Keratinocyte (primary cell): Measurements from ENCODE around the gene CENPF. TPM values are rescaled to one million over a fixed set of nuclear protein-coding genes. Genes with fewer than 3 reads are reported as not detected.

Experiments
- DNase-seq: peaks from one replicate; pipeline ENCODE4 v3.0.0-alpha.2; 2011; ENCODE audit warnings: low read depth, missing footprints, low spot score
- FAIRE-seq: peaks from 2 replicates; lab custom pipeline; 2011; peaks lifted over from hg19 to GRCh38; lab: Jason Lieb, UNC
- H2AFZ ChIP-seq: 2 replicates; pipeline ENCODE4 v1.6.0; 2012; ENCODE audit warnings: low read length, control low read depth, inconsistent platforms; ENCODE audit not compliant: control insufficient read depth
- H3K27ac ChIP-seq: 2 replicates; pipeline ENCODE4 v1.5.1; 2011; ENCODE audit warnings: low read length; ENCODE audit not compliant: control insufficient read depth, insufficient read depth
- H3K27me3 ChIP-seq: 3 replicates; pipeline ENCODE4 v1.6.0; 2011; ENCODE audit warnings: low read length; ENCODE audit not compliant: control insufficient read depth, insufficient read depth; ENCODE audit errors: extremely low read depth
- H3K36me3 ChIP-seq, 2 experiments: 2 replicates in 1 of 2; 3 replicates in 1 of 2; pipeline ENCODE4 v1.5.1; 2011; ENCODE audit warnings: low read length in 2 of 2, mild to moderate bottlenecking in 1 of 2; ENCODE audit not compliant: control insufficient read depth in 2 of 2, insufficient read depth in 2 of 2; ENCODE audit errors: extremely low read depth in 1 of 2
- H3K4me1 ChIP-seq: 3 replicates; pipeline ENCODE4 v1.5.1; 2011; ENCODE audit warnings: low read length; ENCODE audit not compliant: control insufficient read depth, insufficient read depth; ENCODE audit errors: extremely low read depth
- H3K4me2 ChIP-seq: 3 replicates; pipeline ENCODE4 v1.6.0; 2011; ENCODE audit warnings: low read depth, low read length; ENCODE audit not compliant: control insufficient read depth, insufficient read depth; ENCODE audit errors: extremely low read depth
- H3K4me3 ChIP-seq, 3 experiments: fragments of 200-600 bp in 1 of 3; sonication (generic) in 1 of 3; 2 replicates in 2 of 3; 3 replicates in 1 of 3; pipeline ENCODE4 v1.5.1; 2011 to 2016; ENCODE audit warnings: low read length in 3 of 3, mild to moderate bottlenecking in 3 of 3, control low read depth in 2 of 3, inconsistent platforms in 1 of 3, low read depth in 1 of 3, mixed read lengths in 1 of 3, mixed run types in 1 of 3, moderate library complexity in 1 of 3; ENCODE audit not compliant: control insufficient read depth in 2 of 3, insufficient read depth in 2 of 3; ENCODE audit errors: extremely low read depth in 1 of 3
- H3K79me2 ChIP-seq: 2 replicates; pipeline ENCODE4 v1.6.0; 2012; ENCODE audit warnings: low read length; ENCODE audit not compliant: control insufficient read depth, insufficient read depth
- H3K9ac ChIP-seq: 3 replicates; pipeline ENCODE4 v1.6.0; 2011; ENCODE audit warnings: low read length; ENCODE audit not compliant: control insufficient read depth, insufficient read depth; ENCODE audit errors: extremely low read depth
- H3K9me1 ChIP-seq: 3 replicates; pipeline ENCODE4 v1.6.0; 2011; ENCODE audit warnings: low read length; ENCODE audit not compliant: control insufficient read depth, insufficient read depth; ENCODE audit errors: extremely low read depth
- H3K9me3 ChIP-seq: 2 replicates; pipeline ENCODE4 v1.5.1; 2012; ENCODE audit warnings: low read depth, low read length; ENCODE audit not compliant: control insufficient read depth
- H4K20me1 ChIP-seq: 3 replicates; pipeline ENCODE4 v1.6.0; 2011; ENCODE audit warnings: low read length; ENCODE audit not compliant: control insufficient read depth, insufficient read depth; ENCODE audit errors: extremely low read depth
- CTCF ChIP-seq, 3 experiments: IDR thresholded peaks in 1 of 3; conservative IDR thresholded peaks in 1 of 3; optimal IDR thresholded peaks in 1 of 3; 2 replicates in 2 of 3; 3 replicates in 1 of 3; pipeline versions ENCODE3 to v1.5.1; 2011; ENCODE audit warnings: low read length in 3 of 3, mild to moderate bottlenecking in 3 of 3, moderate library complexity in 2 of 3, control low read depth in 1 of 3, inconsistent platforms in 1 of 3; ENCODE audit not compliant: insufficient read depth in 2 of 3; ENCODE audit errors: extremely low read depth in 1 of 3
- EZH2 ChIP-seq: IDR thresholded peaks from one replicate; pipeline ENCODE4 v1.6.1; 2012; ENCODE audit warnings: inconsistent platforms, mild to moderate bottlenecking, low read length, moderate library complexity
- dilution Hi-C: fragments of 300-500 bp; cut with MboI; formaldehyde crosslinking; loops from one replicate; pipeline ENCODE4 v1.7.0; 2020; ENCODE audit warnings: low sequenced_read_pairs; ENCODE audit not compliant: extremely low pct_ligation_motif_present
- polyA plus RNA-seq, 5 experiments: library from polyadenylated mRNA; depleted of rRNA in 3 of 5; stranded (reverse) in 3 of 5; stranded (forward) in 1 of 5; unstranded in 1 of 5; fragments of >200 nt; gene quantifications; 1 replicate in 1 of 5; 2 replicates in 3 of 5; 3 replicates in 1 of 5; pipeline versions ENCODE4 v1.2.1 to v1.2.3, GENCODE V29; 2011 to 2012; ENCODE audit warnings: missing spikeins in 2 of 5, low read depth in 1 of 5, low replicate concordance in 1 of 5

Gene CENPF
- polyA plus RNA-seq, 1 donor (not counting 4 experiments of a cell fraction or from before 2014, with no cell fraction given): 14.4 TPM

GRCh38 chr1:214643030-214643429 is 40.0 kb downstream of the CENPF start:
- H3K4me1 ChIP-seq: no peaks in the 10 kb centered on the region
- H3K9me3 ChIP-seq: no peaks in the 10 kb centered on the region
- no peaks in the 10 kb centered on the region for H3K27me3 ChIP-seq
- peaks cover 3% of the 10 kb centered on the region for H4K20me1 ChIP-seq
- no peaks in the 10 kb centered on the region for H3K79me2 ChIP-seq
- H3K4me2 ChIP-seq: no peak overlapping the region
- H2AFZ ChIP-seq: no peak overlapping the region
- H3K36me3 ChIP-seq: peaks cover 2 to 15% of the 10 kb centered on the region in 2 experiments
- no peak overlapping the region for H3K27ac ChIP-seq
- no peaks in the 10 kb centered on the region for H3K9me1 ChIP-seq
- FAIRE-seq (no peak), DNase-seq (no peak)
- dilution Hi-C loops: no loop called here
- no peak overlapping the region for H3K4me3 ChIP-seq
- no peak overlapping the region for H3K9ac ChIP-seq
- TF ChIP-seq EZH2: no peak
- no peak for TF ChIP-seq CTCF (optimal IDR thresholded peaks at IDR 0.05 in 1 of 3, IDR thresholded peaks at IDR 0.05 in 1 of 3, conservative IDR thresholded peaks at IDR 0.05 in 1 of 3; ENCODE audit: extremely low read depth in 1 of 3, insufficient read depth in 2 of 3, low read length in 3 of 3)

GRCh38 chr1:214645712-214646111 is 42.7 kb downstream of the CENPF start:
- Histone ChIP-seq H3K4me1 (no peaks in the 10 kb centered on the region), H3K79me2 (no peaks in the 10 kb centered on the region), H3K27me3 (no peaks in the 10 kb centered on the region), H4K20me1 (peaks cover 3% of the 10 kb centered on the region), H3K27ac (no peak overlapping the region), H3K4me3 (no peak overlapping the region), H3K9me1 (no peaks in the 10 kb centered on the region), H3K4me2 (no peak overlapping the region), H3K9ac (no peak overlapping the region), H3K36me3 (peaks cover 2 to 9% of the 10 kb centered on the region in 2 experiments), H3K9me3 (no peaks in the 10 kb centered on the region), H2AFZ (no peak overlapping the region)
- no peak for DNase-seq
- no peak for FAIRE-seq
- dilution Hi-C loops: no loop called here
- TF ChIP-seq CTCF (optimal IDR thresholded peaks at IDR 0.05 in 1 of 3, IDR thresholded peaks at IDR 0.05 in 1 of 3, conservative IDR thresholded peaks at IDR 0.05 in 1 of 3; ENCODE audit: extremely low read depth in 1 of 3, insufficient read depth in 2 of 3, low read length in 3 of 3) (no peak), EZH2 (no peak)
